Left ventricle myocardium inferior (tissue), 1 donor: ENCODE data around the gene TPPP2. TPM values are rescaled to one million over a fixed set of nuclear protein-coding genes. Genes with fewer than 3 reads are reported as not detected.

Experiments used
- DNase-seq: peaks from one replicate; pipeline ENCODE4 v3.0.0-alpha.2; 2020
- H3K27ac ChIP-seq: fragments of 200-600 bp; replicated peaks from 2 replicates; pipeline ENCODE4 v1.8.0; 2021
- H3K27me3 ChIP-seq: fragments of 200-600 bp; 2 replicates; pipeline ENCODE4 v1.8.0; 2021; ENCODE audit warnings: low read depth
- H3K36me3 ChIP-seq: fragments of 200-600 bp; 2 replicates; pipeline ENCODE4 v1.8.0; 2021
- H3K4me1 ChIP-seq: fragments of 200-600 bp; 2 replicates; pipeline ENCODE4 v1.8.0; 2021
- H3K4me3 ChIP-seq: fragments of 200-600 bp; 2 replicates; pipeline ENCODE4 v1.8.0; 2021; ENCODE audit warnings: mild to moderate bottlenecking, moderate library complexity
- H3K9me3 ChIP-seq: fragments of 200-600 bp; replicated peaks from 2 replicates; pipeline ENCODE4 v1.8.0; 2021
- intact Hi-C: fragments of 100-400 bp; cut with micrococcal nuclease; formaldehyde crosslinking; loops from one replicate; pipeline ENCODE4 v1.11.0; 2022
- total RNA-seq: library from RNA; stranded (reverse); fragmentation: NEBNext Ultra II Directional; extraction: Animal tissue kit (Norgen Biotek cat#: 25700); gene quantifications from one replicate; pipeline ENCODE4 v1.2.1, GENCODE V29; 2021
- TF ChIP-seq, protein P1 (sequence below): fragments of 200-600 bp; IDR thresholded peaks from 2 replicates; pipeline ENCODE4 v1.8.0; 2021; ENCODE audit warnings: antibody characterized with exemption, mild to moderate bottlenecking, borderline replicate concordance
- donor health status: DM: no; HTN: yes; CAD: no; lungs with severe emphysema.

Gene TPPP2
- total RNA-seq, 1 donor from 2014 or later = 1.6 TPM

DNA sequence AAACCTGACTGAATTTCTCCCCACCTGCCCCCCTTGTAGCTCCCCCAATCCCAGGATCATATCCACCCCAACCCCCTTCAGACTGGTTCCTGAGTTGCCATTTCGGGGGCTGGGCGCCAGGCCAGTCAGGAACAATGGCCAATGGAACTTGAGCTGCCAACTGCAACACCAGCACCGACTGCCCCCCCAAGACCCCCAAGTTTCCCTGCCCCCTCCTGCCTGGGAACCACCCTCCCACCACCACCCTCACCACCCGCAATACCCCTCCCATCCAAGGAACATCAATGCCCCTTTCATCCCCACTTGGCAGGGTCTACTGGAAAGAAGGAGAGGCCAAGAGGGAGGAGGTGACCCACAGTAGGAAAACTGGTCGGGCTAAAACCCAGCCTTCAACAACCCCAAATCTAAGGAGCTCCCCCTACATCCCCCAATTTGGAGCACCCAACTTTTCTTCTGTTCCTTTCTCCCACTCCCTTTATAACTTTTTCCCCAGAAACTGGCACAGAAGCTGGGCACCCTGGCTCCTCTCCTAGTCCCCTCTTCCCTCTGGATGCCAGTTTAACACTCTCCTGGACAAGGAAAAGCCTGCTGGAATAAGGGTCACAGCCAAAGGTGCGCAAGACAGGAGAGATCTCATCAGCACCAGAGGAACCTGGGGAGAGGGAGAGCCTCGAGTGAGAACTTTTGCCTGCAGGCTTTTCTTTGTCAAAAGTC, 3.6 kb upstream of the TPPP2 start:
- no peak for DNase-seq

DNA sequence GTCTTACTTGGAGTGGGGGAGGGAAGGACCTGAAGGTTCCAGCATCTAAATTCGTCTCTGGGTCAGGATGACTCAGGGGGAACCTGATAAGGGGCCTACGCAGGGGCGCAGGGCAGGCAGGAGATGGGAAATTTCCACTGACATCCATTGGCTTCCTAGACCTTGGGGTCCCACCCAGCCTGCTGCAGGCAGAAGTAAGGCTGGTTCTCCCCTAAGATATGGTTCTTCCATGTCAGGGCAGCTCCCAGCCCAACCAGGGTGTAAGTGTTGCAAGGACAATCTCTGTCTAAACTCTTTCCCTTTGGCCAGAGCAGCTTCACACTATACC, 3.1 kb upstream of the TPPP2 start:
- peak overlapping the region; percentile 99 for H3K27ac ChIP-seq
- H3K9me3 ChIP-seq = no peaks in the 10 kb centered on the region
- no peak overlapping the region for H3K4me3 ChIP-seq
- peaks cover 50% of the 10 kb centered on the region for H3K4me1 ChIP-seq
- intact Hi-C loops = no loop called here
- TF ChIP-seq, protein P1, sequence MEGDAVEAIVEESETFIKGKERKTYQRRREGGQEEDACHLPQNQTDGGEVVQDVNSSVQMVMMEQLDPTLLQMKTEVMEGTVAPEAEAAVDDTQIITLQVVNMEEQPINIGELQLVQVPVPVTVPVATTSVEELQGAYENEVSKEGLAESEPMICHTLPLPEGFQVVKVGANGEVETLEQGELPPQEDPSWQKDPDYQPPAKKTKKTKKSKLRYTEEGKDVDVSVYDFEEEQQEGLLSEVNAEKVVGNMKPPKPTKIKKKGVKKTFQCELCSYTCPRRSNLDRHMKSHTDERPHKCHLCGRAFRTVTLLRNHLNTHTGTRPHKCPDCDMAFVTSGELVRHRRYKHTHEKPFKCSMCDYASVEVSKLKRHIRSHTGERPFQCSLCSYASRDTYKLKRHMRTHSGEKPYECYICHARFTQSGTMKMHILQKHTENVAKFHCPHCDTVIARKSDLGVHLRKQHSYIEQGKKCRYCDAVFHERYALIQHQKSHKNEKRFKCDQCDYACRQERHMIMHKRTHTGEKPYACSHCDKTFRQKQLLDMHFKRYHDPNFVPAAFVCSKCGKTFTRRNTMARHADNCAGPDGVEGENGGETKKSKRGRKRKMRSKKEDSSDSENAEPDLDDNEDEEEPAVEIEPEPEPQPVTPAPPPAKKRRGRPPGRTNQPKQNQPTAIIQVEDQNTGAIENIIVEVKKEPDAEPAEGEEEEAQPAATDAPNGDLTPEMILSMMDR = no peak
- no peaks in the 10 kb centered on the region for H3K27me3 ChIP-seq
- H3K36me3 ChIP-seq = peaks cover 3% of the 10 kb centered on the region
- DNase-seq = no peak

More for the DNA sequence above, 3.6 kb upstream of the TPPP2 start:
- Histone ChIP-seq H3K4me3 (peak overlapping the region; percentile 83), H3K9me3 (no peaks in the 10 kb centered on the region), H3K27ac (peak overlapping the region; percentile 99), H3K27me3 (no peaks in the 10 kb centered on the region), H3K4me1 (peaks cover 54% of the 10 kb centered on the region), H3K36me3 (peaks cover 8% of the 10 kb centered on the region)
- TF ChIP-seq, protein P1 = no peak
- intact Hi-C loops = no loop called here

DNA sequence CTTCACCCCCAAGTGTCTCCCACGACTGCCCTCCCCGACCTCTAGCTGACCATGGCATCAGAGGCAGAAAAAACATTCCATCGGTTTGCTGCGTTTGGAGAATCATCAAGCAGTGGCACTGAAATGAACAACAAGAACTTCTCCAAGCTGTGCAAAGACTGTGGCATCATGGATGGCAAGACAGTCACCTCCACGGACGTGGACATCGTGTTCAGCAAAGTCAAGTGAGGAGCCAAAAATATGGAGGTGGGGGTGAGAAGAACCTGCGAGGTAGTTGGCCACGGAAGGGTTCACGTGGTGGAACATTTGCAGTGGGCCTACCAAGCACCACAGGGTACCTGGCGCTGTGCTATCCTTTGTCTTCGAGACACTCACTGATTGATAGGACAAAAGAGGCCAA, 514 bp downstream of the TPPP2 start:
- no peak overlapping the region for H3K27ac ChIP-seq
- no peaks in the 10 kb centered on the region for H3K27me3 ChIP-seq
- DNase-seq = no peak
- intact Hi-C loops = no loop called here
- no peak overlapping the region for H3K4me3 ChIP-seq
- TF ChIP-seq, protein P1 = no peak
- no peaks in the 10 kb centered on the region for H3K9me3 ChIP-seq
- no peaks in the 10 kb centered on the region for H3K36me3 ChIP-seq
- H3K4me1 ChIP-seq = peaks cover 16% of the 10 kb centered on the region

DNA sequence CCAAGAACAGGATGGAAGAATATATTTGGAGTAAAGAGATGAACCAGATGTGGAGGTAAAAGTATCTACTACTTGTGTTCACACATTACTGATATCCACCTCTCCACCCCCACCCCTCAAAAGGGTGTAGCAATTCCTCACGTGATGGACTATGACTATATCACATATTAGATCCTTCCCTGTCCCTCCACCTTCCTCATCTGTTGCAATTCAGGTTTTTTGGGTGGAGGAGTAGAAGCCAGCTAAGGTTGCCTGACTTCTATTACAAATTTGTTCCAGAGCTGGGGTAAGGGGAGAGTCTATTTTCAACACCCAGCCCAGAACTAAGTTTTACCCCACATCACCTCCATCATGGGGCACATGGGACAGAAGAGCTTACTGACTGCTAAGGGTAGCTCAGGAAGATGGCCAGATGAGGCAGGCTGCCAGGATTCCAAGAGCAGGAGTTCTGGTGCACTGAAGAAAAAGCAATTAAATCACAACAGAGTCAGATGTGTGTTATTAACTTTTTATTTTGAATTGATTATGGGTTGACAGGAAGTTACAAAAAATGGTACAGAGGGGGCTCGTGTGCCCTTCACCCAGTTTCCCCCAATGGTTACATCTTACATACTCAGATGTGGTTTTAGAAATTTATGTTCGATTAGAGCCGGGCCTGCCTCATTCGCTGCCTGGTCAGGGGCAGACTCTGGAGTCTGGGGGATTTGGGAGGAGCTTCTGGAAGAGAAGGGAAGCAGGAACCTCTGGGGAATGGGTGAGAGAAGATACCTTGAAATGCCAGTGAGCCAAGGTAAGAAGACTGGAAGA, 2.5 kb downstream of the TPPP2 start:
- Histone ChIP-seq H3K4me3 (no peak overlapping the region), H3K36me3 (no peaks in the 10 kb centered on the region), H3K4me1 (no peaks in the 10 kb centered on the region), H3K9me3 (no peaks in the 10 kb centered on the region), H3K27ac (no peak overlapping the region), H3K27me3 (no peaks in the 10 kb centered on the region)
- TF ChIP-seq, protein P1 = no peak
- intact Hi-C loops = no loop called here
- DNase-seq = no peak

DNA sequence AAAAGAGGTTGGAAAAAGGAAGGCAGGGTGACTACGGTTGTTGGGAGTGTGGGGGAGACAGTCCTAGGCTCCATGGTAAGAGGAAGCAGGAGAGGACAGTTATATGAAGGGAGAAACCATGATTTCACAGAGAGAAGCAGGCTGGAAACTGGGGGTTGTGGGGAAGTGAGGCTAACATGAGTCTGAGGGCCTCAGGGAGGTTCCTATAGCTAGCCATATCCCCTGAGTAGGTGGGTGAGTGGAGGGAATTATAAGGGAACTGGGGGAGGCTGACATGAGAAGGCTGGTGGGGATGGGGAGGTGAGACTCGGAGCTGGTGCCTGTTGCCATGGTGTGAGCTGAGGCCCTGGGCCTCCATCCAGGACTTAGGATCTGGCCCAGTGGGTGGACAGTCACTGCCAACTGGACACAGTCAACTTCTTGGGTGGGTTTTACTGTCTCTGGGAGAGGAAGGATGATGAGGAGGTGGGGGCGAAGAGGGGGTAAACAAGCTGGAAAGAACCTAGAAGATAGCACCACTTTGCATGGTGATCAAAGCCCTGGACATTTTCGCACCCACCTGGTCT, 3.2 kb downstream of the TPPP2 start:
- H3K4me3 ChIP-seq = no peak overlapping the region
- intact Hi-C loops = no loop called here
- DNase-seq = no peak
- H3K27me3 ChIP-seq = no peaks in the 10 kb centered on the region
- peaks cover 3% of the 10 kb centered on the region for H3K4me1 ChIP-seq
- H3K36me3 ChIP-seq = no peaks in the 10 kb centered on the region
- H3K27ac ChIP-seq = no peak overlapping the region
- TF ChIP-seq, protein P1 = no peak
- H3K9me3 ChIP-seq = no peaks in the 10 kb centered on the region
